IMR-90 (cell line): ENCODE measurements around the gene EP300. TPM values are rescaled to one million over a fixed set of nuclear protein-coding genes. Genes with fewer than 3 reads are reported as not detected.

Experiments
- ATAC-seq: fragments of 200-7000 bp; cut with Tn5 transposase; 2 replicates; pipeline ENCODE4 v1.9.1; 2020; ENCODE audit warnings: low read depth, mild to moderate bottlenecking, moderate library complexity
- BruUV-seq: library from RNA; stranded (reverse); fragments of 400-500 nt; replicated peaks from 2 replicates; lab custom pipeline; 2021; lab: Mats Ljungman, UMichigan
- CTCF ChIA-PET: fragments of 300-600 bp; formaldehyde crosslinking; extraction: SDS; loops from one replicate; lab custom pipeline; 2021; ENCODE audit warnings: antibody characterized with exemption; lab: Yijun Ruan, JAX
- POLR2A ChIA-PET: fragments of 300-600 bp; sonication (Branson Sonifier 250); formaldehyde crosslinking; loops from one replicate; lab custom pipeline; 2022; ENCODE audit warnings: antibody characterized with exemption; ENCODE audit not compliant: unreplicated experiment; lab: Charles Lee
- DNase-seq: peaks from one replicate; pipeline ENCODE4 v3.0.0; 2013
- H2AFZ ChIP-seq: replicated peaks from 2 replicates; pipeline ENCODE3; 2013; ENCODE audit warnings: low read length, mild to moderate bottlenecking; ENCODE audit not compliant: poor library complexity
- H2AK5ac ChIP-seq: 2 replicates; pipeline ENCODE4 v1.6.1; 2013; ENCODE audit warnings: low read depth, low read length, inconsistent platforms
- H2AK9ac ChIP-seq: replicated peaks from 2 replicates; pipeline ENCODE3; 2013; ENCODE audit warnings: mild to moderate bottlenecking, low read depth, low read length, moderate library complexity; ENCODE audit not compliant: poor library complexity
- H2BK120ac ChIP-seq: 2 replicates; pipeline ENCODE4 v1.6.1; 2013; ENCODE audit warnings: low read depth, low read length, inconsistent platforms
- H2BK15ac ChIP-seq: 3 replicates; pipeline ENCODE4 v1.6.1; 2013; ENCODE audit warnings: low read depth, low read length, inconsistent platforms
- H2BK20ac ChIP-seq: 2 replicates; pipeline ENCODE4 v1.6.1; 2013; ENCODE audit warnings: low read depth, mild to moderate bottlenecking, inconsistent platforms, low read length, moderate library complexity
- H2BK5ac ChIP-seq: 2 replicates; pipeline ENCODE4 v1.6.1; 2013; ENCODE audit warnings: mild to moderate bottlenecking, low read depth, low read length, inconsistent platforms; ENCODE audit not compliant: poor library complexity, severe bottlenecking
- H3K14ac ChIP-seq: replicated peaks from 2 replicates; pipeline ENCODE4 v1.6.1; 2013; ENCODE audit warnings: low read depth, low read length, inconsistent platforms
- H3K18ac ChIP-seq: 2 replicates; pipeline ENCODE4 v1.6.1; 2013; ENCODE audit warnings: low read depth, low read length, control low read depth
- H3K23ac ChIP-seq: 2 replicates; pipeline ENCODE4 v1.6.1; 2013; ENCODE audit warnings: low read depth, low read length, inconsistent platforms
- H3K27ac ChIP-seq: 2 replicates; pipeline ENCODE4 v1.5.1; 2013; ENCODE audit warnings: mild to moderate bottlenecking, control low read depth, low read length; ENCODE audit not compliant: insufficient read depth
- H3K27me3 ChIP-seq: 2 replicates; pipeline ENCODE4 v1.6.1; 2013; ENCODE audit warnings: low read length; ENCODE audit not compliant: control insufficient read depth, insufficient read depth
- H3K36me3 ChIP-seq: 2 replicates; pipeline ENCODE4 v1.6.1; 2013; ENCODE audit warnings: low read length, mixed read lengths; ENCODE audit not compliant: control insufficient read depth, insufficient read depth
- H3K4ac ChIP-seq: 2 replicates; pipeline ENCODE4 v1.6.1; 2013; ENCODE audit warnings: low read depth, low read length, inconsistent platforms
- H3K4me1 ChIP-seq: 2 replicates; pipeline ENCODE4 v1.6.1; 2013; ENCODE audit warnings: low read length, mixed read lengths; ENCODE audit not compliant: control insufficient read depth, insufficient read depth
- H3K4me2 ChIP-seq: 2 replicates; pipeline ENCODE4 v1.6.1; 2013; ENCODE audit warnings: low read depth, mild to moderate bottlenecking, control low read depth, low read length, moderate library complexity
- H3K4me3 ChIP-seq: 2 replicates; pipeline ENCODE4 v1.5.1; 2013; ENCODE audit warnings: low read depth, mild to moderate bottlenecking, control low read depth, low read length, moderate library complexity; ENCODE audit not compliant: insufficient read depth
- H3K56ac ChIP-seq: 2 replicates; pipeline ENCODE4 v1.6.1; 2013; ENCODE audit warnings: low read length, inconsistent platforms; ENCODE audit not compliant: insufficient read depth; ENCODE audit errors: extremely low read depth
- H3K79me1 ChIP-seq, 2 experiments: 2 replicates each; pipeline ENCODE4 v1.6.1; 2013; ENCODE audit warnings: low read length in 2 of 2, inconsistent platforms in 1 of 2, low read depth in 1 of 2
- H3K9ac ChIP-seq: 2 replicates; pipeline ENCODE4 v1.6.1; 2013; ENCODE audit warnings: low read depth, low read length, control low read depth
- H3K9me1 ChIP-seq: 2 replicates; pipeline ENCODE4 v1.6.1; 2013; ENCODE audit warnings: low read length, inconsistent platforms; ENCODE audit not compliant: insufficient read depth
- H3K9me3 ChIP-seq: 2 replicates; pipeline ENCODE4 v1.6.1; 2013; ENCODE audit warnings: low read length; ENCODE audit not compliant: control insufficient read depth, insufficient read depth
- H4K20me1 ChIP-seq: 2 replicates; pipeline ENCODE4 v1.6.1; 2013; ENCODE audit warnings: low read length, inconsistent platforms; ENCODE audit not compliant: insufficient read depth
- H4K5ac ChIP-seq: 2 replicates; pipeline ENCODE4 v1.6.1; 2013; ENCODE audit warnings: mild to moderate bottlenecking, low read depth, low read length, control low read depth
- H4K8ac ChIP-seq, 2 experiments: 2 replicates each; pipeline ENCODE4 v1.6.1; 2013; ENCODE audit warnings: low read depth in 2 of 2, low read length in 2 of 2, control low read depth in 1 of 2, inconsistent platforms in 1 of 2
- H4K91ac ChIP-seq: 2 replicates; pipeline ENCODE4 v1.6.1; 2013; ENCODE audit warnings: low read depth, low read length, inconsistent platforms; ENCODE audit not compliant: insufficient read depth
- RCOR1 ChIP-seq: IDR thresholded peaks from 2 replicates; pipeline ENCODE4 v1.6.1; 2012; ENCODE audit warnings: mild to moderate bottlenecking, low read length, improper control_type of control experiment; ENCODE audit not compliant: insufficient replicate concordance
- SMC3 ChIP-seq: fragments of 150-350 bp; IDR thresholded peaks from 2 replicates; pipeline ENCODE4 v1.6.1; 2016; ENCODE audit warnings: low read depth, mild to moderate bottlenecking, antibody characterized with exemption, low read length, moderate library complexity
- WGBS, 2 experiments: methylation state at CpG; one replicate each; pipeline versions ENCODE4 v1.1.5 to v1.1.7; 2013; ENCODE audit warnings: missing lambda C conversion rate in 2 of 2; ENCODE audit not compliant: insufficient read length in 1 of 2; ENCODE audit errors: extremely low coverage in 2 of 2; 5-methylcytosine and 5-hydroxymethylcytosine counted together
- dilution Hi-C: fragments of 300-500 bp; cut with HindIII; formaldehyde crosslinking; loops from one replicate; pipeline ENCODE4 v1.14.3; 2018; ENCODE audit warnings: low sequenced_read_pairs; ENCODE audit not compliant: unreplicated experiment
- in situ Hi-C: fragments of 300-500 bp; cut with MboI; formaldehyde crosslinking; loops from 3 replicates; pipeline ENCODE4 v1.14.3; 2019; ENCODE audit warnings: low sequenced_read_pairs, inconsistent platforms, mixed read lengths
- intact Hi-C: fragments of 100-400 bp; cut with micrococcal nuclease; formaldehyde crosslinking; loops from 2 replicates; pipeline ENCODE4 v1.10.0; 2022
- polyA plus RNA-seq, 3 experiments: library from polyadenylated mRNA; depleted of rRNA; stranded (reverse); fragments of >200 nt; gene quantifications; 2 replicates each; pipeline ENCODE4 v1.2.3, GENCODE V29; 2012; ENCODE audit warnings: low replicate concordance in 1 of 3
- total RNA-seq: library from RNA; depleted of rRNA; stranded (reverse); fragments of >200 nt; gene quantifications from 2 replicates; pipeline ENCODE4 v1.2.3, GENCODE V29; 2012

The EP300 gene
- total and polyA plus RNA-seq, 2 of the 4 experiments (the other 2 are of a cell fraction): 23.3 to 27.4 TPM

DNA sequence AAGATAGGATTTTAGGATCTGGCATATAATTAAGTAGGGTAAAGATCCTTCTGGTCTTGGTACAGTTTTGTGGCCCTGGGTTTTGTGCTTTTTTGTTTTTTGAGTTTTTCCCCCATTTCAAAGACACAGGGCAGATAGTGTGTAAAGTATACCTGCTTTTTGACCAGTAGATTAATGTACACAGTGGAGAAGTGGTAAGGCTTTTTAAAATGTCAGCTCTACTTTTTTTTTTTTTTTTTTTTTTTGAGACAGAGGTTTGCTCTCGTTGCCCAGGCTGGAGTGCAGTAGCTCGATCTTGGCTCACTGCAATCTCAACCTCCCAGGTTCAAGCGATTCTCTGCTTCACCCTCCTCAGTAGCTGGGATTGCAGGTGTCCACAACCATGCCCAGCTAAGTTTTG, 4.0 kb downstream of the EP300 start:
- DNase-seq (no peak), ATAC-seq (no peak)
- Histone ChIP-seq H3K27me3 (no peaks in the 10 kb centered on the region), H2BK20ac (no peak overlapping the region), H3K79me1 (peaks cover 0 to 37% of the 10 kb centered on the region in 2 experiments; a peak in 3 of 4 replicates), H3K4ac (no peak overlapping the region), H3K18ac (no peak overlapping the region), H3K4me3 (no peak overlapping the region), H3K14ac (no peak overlapping the region), H2AFZ (no peak overlapping the region), H3K23ac (no peak overlapping the region; the same call in 1 of the 2 replicates), H4K20me1 (peaks cover 86% of the 10 kb centered on the region), H2AK9ac (no peak overlapping the region), H3K36me3 (peaks cover 6% of the 10 kb centered on the region), H2AK5ac (no peak overlapping the region), H4K8ac (no peak overlapping the region), H3K9me3 (no peaks in the 10 kb centered on the region), H3K56ac (no peak overlapping the region), H2BK5ac (no peak overlapping the region), H3K27ac (no peak overlapping the region; the same call in 1 of the 2 replicates), H3K9me1 (peaks cover 5% of the 10 kb centered on the region), H2BK15ac (no peak overlapping the region), H3K4me2 (peak overlapping the region; percentile 25; the same call in 1 of the 2 replicates), H2BK120ac (no peak overlapping the region), H3K9ac (no peak overlapping the region), H3K4me1 (peaks cover 6% of the 10 kb centered on the region), H4K5ac (no peak overlapping the region), H4K91ac (no peak overlapping the region)
- ChIA-PET POLR2A (no interaction called here), CTCF (no interaction called here)
- BruUV-seq: no TSS peak
- TF ChIP-seq SMC3 (no peak), RCOR1 (no peak)
- in situ Hi-C loops: no loop called here
- no CpG with 5 or more reads among the region's 3 CpGs for WGBS, 2 experiments
- intact Hi-C loops: loop anchor here (2.0 kb wide), 1 partner anchor 174 kb away; no protein-coding TSS in a partner anchor
- dilution Hi-C loops: no loop called here
